ENCODE data around the gene CHTOP. TPM values are rescaled to one million over a fixed set of nuclear protein-coding genes. Genes with fewer than 3 reads are reported as not detected.
"Not testable (repeated sequence)": the region's sequence is repeated elsewhere in the genome, so short reads cannot be mapped to it uniquely, and the experiment has no call there.

CHTOP gene
- total RNA-seq, 2 donors from 2014 or later, result 38.2 to 50.1 TPM

DNA sequence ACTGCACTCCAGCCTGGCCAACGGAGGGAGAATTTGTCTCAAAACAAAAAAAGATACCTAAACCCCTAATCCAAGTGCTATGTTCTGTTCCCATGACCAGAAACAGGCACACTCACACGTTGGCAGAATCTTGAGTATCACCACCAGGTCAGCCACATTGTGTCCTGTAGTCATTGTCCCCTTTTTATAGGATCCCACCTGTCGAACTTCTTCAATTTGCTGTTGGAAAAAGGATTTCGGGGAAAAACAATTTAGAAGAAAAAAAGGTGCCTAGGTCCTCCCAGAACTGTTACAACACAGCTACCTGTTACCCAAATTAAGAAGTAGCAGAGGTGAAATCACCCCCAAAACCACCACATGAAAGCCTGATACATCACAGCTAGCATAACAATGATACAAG lies 33.6 kb downstream of the CHTOP start:
- Histone ChIP-seq H3K27me3 (no peaks in the 10 kb centered on the region), H3K36me3 (peaks cover 69% of the 10 kb centered on the region), H3K27ac (no peak overlapping the region), H3K4me1 (peaks cover 0 to 20% of the 10 kb centered on the region in 2 donors), H3K9me3 (no peaks in the 10 kb centered on the region), H3K4me3 (no peak overlapping the region)
- no peak for DNase-seq (ENCODE audit: low spot score)
- TF ChIP-seq, protein P1, sequence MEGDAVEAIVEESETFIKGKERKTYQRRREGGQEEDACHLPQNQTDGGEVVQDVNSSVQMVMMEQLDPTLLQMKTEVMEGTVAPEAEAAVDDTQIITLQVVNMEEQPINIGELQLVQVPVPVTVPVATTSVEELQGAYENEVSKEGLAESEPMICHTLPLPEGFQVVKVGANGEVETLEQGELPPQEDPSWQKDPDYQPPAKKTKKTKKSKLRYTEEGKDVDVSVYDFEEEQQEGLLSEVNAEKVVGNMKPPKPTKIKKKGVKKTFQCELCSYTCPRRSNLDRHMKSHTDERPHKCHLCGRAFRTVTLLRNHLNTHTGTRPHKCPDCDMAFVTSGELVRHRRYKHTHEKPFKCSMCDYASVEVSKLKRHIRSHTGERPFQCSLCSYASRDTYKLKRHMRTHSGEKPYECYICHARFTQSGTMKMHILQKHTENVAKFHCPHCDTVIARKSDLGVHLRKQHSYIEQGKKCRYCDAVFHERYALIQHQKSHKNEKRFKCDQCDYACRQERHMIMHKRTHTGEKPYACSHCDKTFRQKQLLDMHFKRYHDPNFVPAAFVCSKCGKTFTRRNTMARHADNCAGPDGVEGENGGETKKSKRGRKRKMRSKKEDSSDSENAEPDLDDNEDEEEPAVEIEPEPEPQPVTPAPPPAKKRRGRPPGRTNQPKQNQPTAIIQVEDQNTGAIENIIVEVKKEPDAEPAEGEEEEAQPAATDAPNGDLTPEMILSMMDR (IDR thresholded peaks at IDR 0.05), result no peak

DNA sequence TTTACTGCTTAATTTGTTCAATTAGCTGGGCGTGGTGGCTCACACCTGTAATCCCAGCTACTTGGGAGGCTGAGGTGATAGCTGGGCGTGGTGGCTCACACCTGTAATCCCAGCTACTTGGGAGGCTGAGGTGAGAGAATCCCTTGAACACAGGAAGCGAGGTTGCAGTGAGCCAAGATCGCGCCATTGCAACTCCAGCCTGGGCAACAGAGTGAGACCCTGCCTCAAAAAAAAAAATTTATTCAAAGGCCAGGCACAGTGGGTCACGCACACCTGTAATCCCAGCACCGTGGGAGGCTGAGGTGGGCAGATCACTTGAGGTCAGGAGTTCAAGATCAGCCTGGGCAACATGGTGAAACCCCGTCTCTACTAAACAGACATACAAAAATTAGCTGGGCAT lies 34.8 kb downstream of the CHTOP start:
- H3K27me3 ChIP-seq; DNase-seq (ENCODE audit: low spot score); H3K27ac ChIP-seq; H3K4me3 ChIP-seq; H3K9me3 ChIP-seq: not testable (repeated sequence)
- H3K36me3 ChIP-seq, result peaks cover 57% of the 10 kb centered on the region
- H3K4me1 ChIP-seq, result peaks cover 0 to 20% of the 10 kb centered on the region in 2 donors

DNA sequence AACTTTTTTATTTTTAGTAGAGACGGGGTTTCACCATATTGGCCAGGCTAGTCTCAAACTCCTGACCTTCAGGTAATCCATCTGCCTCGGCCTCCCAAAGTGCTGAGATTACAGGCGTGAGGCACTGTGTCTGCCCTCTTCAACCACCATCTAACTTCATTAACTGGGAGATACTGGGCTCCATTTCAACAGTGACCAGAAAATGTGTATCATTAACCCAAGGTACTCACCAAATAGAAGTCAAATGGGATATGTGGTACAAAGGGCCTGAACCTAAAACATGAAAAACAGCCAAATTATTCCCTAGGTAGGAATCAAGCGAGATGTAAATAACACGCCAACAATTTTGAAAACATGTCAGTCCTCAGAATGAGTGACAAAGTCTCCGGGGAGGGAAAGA lies 35.7 kb downstream of the CHTOP start:
- Histone ChIP-seq H3K27me3 (no peaks in the 10 kb centered on the region), H3K36me3 (peaks cover 48% of the 10 kb centered on the region), H3K4me3 (peak overlapping the region; percentile 86 to 91), H3K9me3 (no peaks in the 10 kb centered on the region), H3K4me1 (peaks cover 0 to 20% of the 10 kb centered on the region in 2 donors), H3K27ac (peak overlapping the region in 1 of 2 donors; percentile 90)
- DNase-seq (ENCODE audit: low spot score), result no peak
- TF ChIP-seq, protein P1 (IDR thresholded peaks at IDR 0.05), result no peak

DNA sequence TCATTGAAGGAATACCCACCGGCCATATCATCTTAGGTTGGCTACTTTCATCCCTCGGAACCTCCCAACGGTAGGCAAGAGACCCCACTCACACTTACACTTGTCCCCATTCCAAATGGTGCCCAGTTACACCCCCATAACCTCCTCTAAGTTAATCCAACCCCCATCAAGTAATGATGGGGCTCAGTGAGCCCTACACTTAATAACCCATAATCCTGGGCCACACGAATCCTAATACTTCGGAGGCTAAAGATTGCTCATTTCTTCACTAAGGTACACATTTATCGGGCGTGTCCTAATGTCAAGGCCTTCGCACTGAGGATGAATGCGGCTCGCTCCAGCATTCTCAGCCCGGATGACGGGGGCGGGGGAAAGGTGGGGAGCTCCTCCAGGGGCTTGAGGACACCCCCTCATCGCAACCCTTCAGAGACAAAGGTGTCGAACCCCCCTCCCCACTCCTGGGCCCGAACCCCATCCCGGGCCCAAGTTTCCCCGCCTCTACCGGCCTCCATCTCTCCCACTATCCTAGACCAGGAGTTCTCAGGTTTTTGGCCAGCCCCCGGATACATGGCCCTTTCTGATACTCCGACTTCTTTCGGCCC lies 36.5 kb downstream of the CHTOP start:
- H3K36me3 ChIP-seq, result peaks cover 40% of the 10 kb centered on the region
- peaks cover 0 to 20% of the 10 kb centered on the region in 2 donors for H3K4me1 ChIP-seq
- no peak for DNase-seq (ENCODE audit: low spot score)
- peak overlapping the region; percentile 86 to 91 for H3K4me3 ChIP-seq
- H3K9me3 ChIP-seq, result no peaks in the 10 kb centered on the region
- TF ChIP-seq, protein P1 (IDR thresholded peaks at IDR 0.05), result no peak
- H3K27ac ChIP-seq, result peak overlapping the region; percentile 80 to 90
- no peaks in the 10 kb centered on the region for H3K27me3 ChIP-seq

DNA sequence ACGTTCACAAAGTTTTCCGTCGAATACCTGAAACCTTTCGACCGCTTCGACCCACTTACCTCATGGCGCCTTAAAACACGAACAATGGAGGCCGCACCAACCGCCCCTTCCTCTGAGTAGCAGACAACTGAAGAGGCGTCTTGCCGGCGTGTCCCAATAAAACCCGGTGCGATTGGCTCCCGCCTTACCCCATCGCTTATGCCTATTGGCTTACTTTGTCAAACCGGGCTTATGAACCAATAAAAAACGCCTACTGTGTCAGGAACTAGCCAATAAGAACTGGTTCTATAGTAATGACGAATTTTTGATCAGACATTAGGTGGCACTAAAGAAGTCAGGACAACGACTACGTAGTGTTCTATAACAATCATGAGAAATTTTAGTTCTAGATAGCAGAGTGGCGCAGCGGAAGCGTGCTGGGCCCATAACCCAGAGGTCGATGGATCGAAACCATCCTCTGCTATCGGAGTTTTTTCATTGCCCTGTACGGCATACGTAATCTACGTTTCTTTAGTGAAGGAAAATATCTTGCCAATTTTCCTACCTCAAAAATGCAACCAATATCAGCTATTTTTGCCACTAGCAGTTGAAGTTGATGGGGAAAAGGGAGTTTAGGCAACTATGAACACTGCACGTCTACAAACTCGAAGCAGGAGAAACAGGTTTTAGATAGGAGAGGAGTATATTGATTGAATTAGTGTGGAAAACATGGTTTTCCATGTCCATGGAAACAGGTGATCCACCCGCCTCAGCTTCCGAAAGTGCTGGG lies 37.2 kb downstream of the CHTOP start, which contains the start of gene ILF2:
Gene ILF2, minus strand, starts transcription at position 135 of the 769 bp plus-strand sequence. Its CDS starts 71 bp downstream, at position 64.
- Histone ChIP-seq H3K27me3 (no peaks in the 10 kb centered on the region), H3K27ac (peak within 1 kb of the TSS; percentile 88 to 90), H3K36me3 (peaks cover 33% of the 10 kb centered on the region), H3K4me1 (peaks cover 0 to 20% of the 10 kb centered on the region in 2 donors), H3K4me3 (peak within 1 kb of the TSS; percentile 86 to 91), H3K9me3 (no peaks in the 10 kb centered on the region)
- peak; percentile 99 for DNase-seq (ENCODE audit: low spot score)
- TF ChIP-seq, protein P1 (IDR thresholded peaks at IDR 0.05), result no peak

DNA sequence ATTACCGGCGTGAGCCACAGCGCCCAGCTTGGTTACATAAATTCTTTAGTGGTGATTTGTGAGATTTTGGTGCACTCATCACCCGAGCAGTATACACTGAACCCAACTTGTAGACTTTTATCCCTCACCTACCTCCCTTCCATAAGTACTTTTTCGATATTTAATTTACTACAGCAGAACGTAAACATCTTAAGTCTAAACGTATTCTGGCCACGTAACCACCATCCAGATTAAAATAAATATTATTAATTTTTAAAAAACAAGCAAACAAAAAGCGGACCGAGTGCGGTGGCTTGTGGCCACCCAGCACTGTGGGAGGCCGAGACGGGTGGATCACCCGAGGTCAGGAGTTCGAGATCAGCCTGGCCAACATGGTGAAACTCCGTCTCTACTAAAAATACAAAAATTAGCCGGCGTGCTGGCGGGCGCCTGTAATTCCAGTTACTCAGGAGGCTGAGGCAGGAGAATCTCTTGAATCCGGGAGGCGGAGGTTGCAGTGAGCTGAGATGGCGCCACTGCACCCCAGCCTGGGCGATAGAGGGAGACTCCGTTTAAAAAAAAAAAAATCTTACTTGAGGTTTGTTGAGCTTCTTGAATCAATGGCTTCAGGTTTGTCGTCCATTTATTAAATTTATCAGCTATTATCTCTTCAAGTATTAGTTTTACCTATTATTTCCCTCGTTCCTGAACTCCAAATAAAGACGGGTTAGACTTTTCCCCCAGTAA lies 37.9 kb downstream of the CHTOP start:
- Histone ChIP-seq H3K27ac (peak overlapping the region; percentile 79 to 88), H3K4me1 (peaks cover 0 to 20% of the 10 kb centered on the region in 2 donors), H3K36me3 (peaks cover 26% of the 10 kb centered on the region), H3K4me3 (peak overlapping the region; percentile 33 to 91)
- H3K27me3 ChIP-seq, H3K9me3 ChIP-seq: not testable (repeated sequence)
- peak; percentile 77 for DNase-seq (ENCODE audit: low spot score)
